GM12872 (cell line): ENCODE measurements around the gene SLC16A10.

Source experiments
- CTCF ChIP-seq: IDR thresholded peaks from 3 replicates; pipeline ENCODE4 v1.5.1; 2011; ENCODE audit warnings: low read depth, mild to moderate bottlenecking, low read length, moderate library complexity; ENCODE audit not compliant: insufficient read depth

SLC16A10 gene

GRCh38 chr6:111074311-111074710, 13.0 kb upstream of the SLC16A10 start:
- no peak for TF ChIP-seq CTCF

- no peak for TF ChIP-seq CTCF
Measured at GRCh38 chr6:111076024-111076695, 11.1 kb upstream of the SLC16A10 start.

- TF ChIP-seq CTCF, result no peak
Measured at GRCh38 chr6:111080698-111081097, 6.6 kb upstream of the SLC16A10 start.

GRCh38 chr6:111086685-111087084, 618 bp upstream of the SLC16A10 start:
- TF ChIP-seq CTCF, result no peak

GRCh38 chr6:111087871-111088667, 766 bp downstream of the SLC16A10 start:
- TF ChIP-seq CTCF, result no peak

- TF ChIP-seq CTCF, result no peak
Measured at GRCh38 chr6:111088668-111089003, 1.3 kb downstream of the SLC16A10 start.

- TF ChIP-seq CTCF, result no peak
Measured at GRCh38 chr6:111090766-111091165, 3.5 kb downstream of the SLC16A10 start.
